OCI-LY7 (cell line): Measurements from ENCODE around the gene MIEF1. TPM values are rescaled to one million over a fixed set of nuclear protein-coding genes. Genes with fewer than 3 reads are reported as not detected.
A peak's percentile ranks its signal among the peaks of the same experiment; 100 is the strongest.

ENCODE experiments used
- BruUV-seq: library from RNA; stranded (reverse); fragments of 400-500 nt; replicated peaks from 2 replicates; lab custom pipeline; 2021; lab: Mats Ljungman, UMichigan
- CTCF ChIA-PET: fragments of 300-600 bp; sonication (Branson Sonifier 250); formaldehyde crosslinking; loops from one replicate; lab custom pipeline; 2022; ENCODE audit warnings: antibody characterized with exemption; ENCODE audit not compliant: unreplicated experiment; lab: Charles Lee
- POLR2A ChIA-PET: fragments of 300-600 bp; sonication (Branson Sonifier 250); formaldehyde crosslinking; loops from one replicate; lab custom pipeline; 2022; ENCODE audit warnings: antibody characterized with exemption; lab: Charles Lee
- DNase-seq: peaks from one replicate; pipeline ENCODE4 v3.0.0-alpha.2; 2015; ENCODE audit warnings: low spot score
- H2AFZ ChIP-seq: fragments of 200-600 bp; sonication (generic), shearing (Covaris generic); 2 replicates; pipeline ENCODE4 v1.6.1; 2014; ENCODE audit warnings: mild to moderate bottlenecking, antibody characterized with exemption, low read length, moderate library complexity
- H3K27ac ChIP-seq: fragments of 200-600 bp; sonication (generic); 2 replicates; pipeline ENCODE4 v1.5.1; 2014; ENCODE audit warnings: mixed run types, low read depth, mild to moderate bottlenecking, moderate library complexity, low read length, inconsistent platforms; ENCODE audit not compliant: poor library complexity, severe bottlenecking
- H3K36me3 ChIP-seq: fragments of 200-600 bp; sonication (generic); 2 replicates; pipeline ENCODE4 v1.6.1; 2014; ENCODE audit warnings: mild to moderate bottlenecking, antibody characterized with exemption, low read length, moderate library complexity, mixed read lengths; ENCODE audit not compliant: insufficient read depth
- H3K4me1 ChIP-seq: fragments of 200-600 bp; sonication (generic); 2 replicates; pipeline ENCODE4 v1.5.1; 2014; ENCODE audit warnings: mild to moderate bottlenecking, low read length; ENCODE audit not compliant: insufficient read depth, poor library complexity, severe bottlenecking
- H3K4me2 ChIP-seq: fragments of 200-600 bp; sonication (generic); 2 replicates; pipeline ENCODE4 v1.6.1; 2014; ENCODE audit warnings: mild to moderate bottlenecking, low read length
- H3K4me3 ChIP-seq: fragments of 200-600 bp; sonication (generic); 2 replicates; pipeline ENCODE4 v1.5.1; 2014; ENCODE audit warnings: mild to moderate bottlenecking, low read depth, low read length; ENCODE audit not compliant: poor library complexity, severe bottlenecking
- H3K79me2 ChIP-seq: fragments of 200-600 bp; sonication (generic); 2 replicates; pipeline ENCODE4 v1.6.1; 2016; ENCODE audit warnings: low read depth, mild to moderate bottlenecking, low read length, moderate library complexity, mixed read lengths; ENCODE audit not compliant: insufficient read depth
- H3K9me2 ChIP-seq: fragments of 200-600 bp; sonication (generic); 2 replicates; pipeline ENCODE4 v1.6.1; 2016; ENCODE audit warnings: mild to moderate bottlenecking, low read length, mixed read lengths; ENCODE audit not compliant: insufficient read depth
- H3K9me3 ChIP-seq: fragments of 200-600 bp; sonication (generic); 2 replicates; pipeline ENCODE4 v1.6.1; 2014; ENCODE audit warnings: mild to moderate bottlenecking, mixed run types, low read length, mixed read lengths
- H4K20me1 ChIP-seq: fragments of 200-600 bp; sonication (generic); 2 replicates; pipeline ENCODE4 v1.6.1; 2014; ENCODE audit warnings: mild to moderate bottlenecking, antibody characterized with exemption, low read length, moderate library complexity, mixed read lengths; ENCODE audit not compliant: insufficient read depth
- EZH2phosphoT487 ChIP-seq: fragments of 200-600 bp; sonication (generic); IDR thresholded peaks from 2 replicates; pipeline ENCODE4 v1.6.1; 2018; ENCODE audit warnings: low read depth, borderline replicate concordance, mild to moderate bottlenecking, mixed run types, antibody characterized with exemption, low read length, moderate library complexity, mixed read lengths
- intact Hi-C: fragments of 100-400 bp; cut with micrococcal nuclease; formaldehyde crosslinking; loops from one replicate; pipeline ENCODE4 v1.10.0; 2022; ENCODE audit not compliant: unreplicated experiment
- total RNA-seq, 2 experiments: library from RNA; depleted of rRNA in 1 of 2; stranded (reverse); fragments of >200 nt in 1 of 2; shearing (Covaris generic) in 1 of 2; gene quantifications; 2 replicates each; pipeline ENCODE4 v1.2.3, GENCODE V29; 2014 to 2022
- TF ChIP-seq, protein P1 (sequence below): fragments of 200-600 bp; sonication (generic); conservative IDR thresholded peaks from 2 replicates; pipeline ENCODE4 v1.5.1; 2014; ENCODE audit warnings: mild to moderate bottlenecking, antibody characterized with exemption, low read length, moderate library complexity, mixed read lengths

The MIEF1 gene
- total RNA-seq, 2 experiments from 2014 or later, result 32.5 to 55.0 TPM

DNA sequence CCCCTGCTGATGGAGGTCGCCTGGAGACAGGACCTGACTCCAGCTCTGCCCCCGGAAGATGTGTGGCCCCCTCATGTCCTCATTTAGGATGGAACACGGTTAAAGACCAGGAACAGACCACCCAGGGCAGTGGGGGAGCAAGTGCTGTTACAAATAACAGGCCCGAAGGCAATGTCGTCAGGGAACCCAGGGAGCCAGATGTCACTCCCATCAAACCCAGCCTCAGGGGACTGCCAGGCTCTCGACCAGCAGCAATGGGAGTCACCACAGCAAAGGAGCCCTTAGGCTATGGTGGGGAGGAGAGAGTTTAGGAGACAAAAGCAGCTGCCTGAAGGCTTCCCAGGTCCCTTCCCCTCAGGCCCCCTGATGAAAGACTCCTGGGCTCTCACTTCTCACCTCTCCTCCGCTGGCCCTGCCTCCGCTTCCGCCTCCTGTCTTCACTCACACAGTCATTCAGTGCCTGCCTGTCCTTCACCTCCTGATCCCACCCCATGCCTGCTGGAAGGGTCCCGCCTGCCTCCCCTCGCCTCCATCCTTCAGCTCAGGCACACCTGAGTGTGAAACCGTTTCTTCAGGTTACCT is 26.1 kb downstream of the MIEF1 start:
- peak overlapping the region; percentile 81 for H3K4me2 ChIP-seq
- no peak overlapping the region for H2AFZ ChIP-seq
- no peaks in the 10 kb centered on the region for H3K9me3 ChIP-seq
- intact Hi-C loops, result loop anchor here (2.0 to 5.0 kb wide), 6 partner anchors 81 to 376 kb away; partner anchors contain the start of genes CBX7, RPL3 and TAB1
- H3K79me2 ChIP-seq, result peaks cover 38% of the 10 kb centered on the region
- peaks cover 5% of the 10 kb centered on the region; the same call in 1 of the 2 replicates for H4K20me1 ChIP-seq
- no TSS peak for BruUV-seq
- peaks cover 88% of the 10 kb centered on the region for H3K4me1 ChIP-seq
- no peak for DNase-seq
- peak overlapping the region; percentile 95 for H3K27ac ChIP-seq
- H3K9me2 ChIP-seq, result no peaks in the 10 kb centered on the region
- TF ChIP-seq, protein P1, sequence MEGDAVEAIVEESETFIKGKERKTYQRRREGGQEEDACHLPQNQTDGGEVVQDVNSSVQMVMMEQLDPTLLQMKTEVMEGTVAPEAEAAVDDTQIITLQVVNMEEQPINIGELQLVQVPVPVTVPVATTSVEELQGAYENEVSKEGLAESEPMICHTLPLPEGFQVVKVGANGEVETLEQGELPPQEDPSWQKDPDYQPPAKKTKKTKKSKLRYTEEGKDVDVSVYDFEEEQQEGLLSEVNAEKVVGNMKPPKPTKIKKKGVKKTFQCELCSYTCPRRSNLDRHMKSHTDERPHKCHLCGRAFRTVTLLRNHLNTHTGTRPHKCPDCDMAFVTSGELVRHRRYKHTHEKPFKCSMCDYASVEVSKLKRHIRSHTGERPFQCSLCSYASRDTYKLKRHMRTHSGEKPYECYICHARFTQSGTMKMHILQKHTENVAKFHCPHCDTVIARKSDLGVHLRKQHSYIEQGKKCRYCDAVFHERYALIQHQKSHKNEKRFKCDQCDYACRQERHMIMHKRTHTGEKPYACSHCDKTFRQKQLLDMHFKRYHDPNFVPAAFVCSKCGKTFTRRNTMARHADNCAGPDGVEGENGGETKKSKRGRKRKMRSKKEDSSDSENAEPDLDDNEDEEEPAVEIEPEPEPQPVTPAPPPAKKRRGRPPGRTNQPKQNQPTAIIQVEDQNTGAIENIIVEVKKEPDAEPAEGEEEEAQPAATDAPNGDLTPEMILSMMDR, result no peak
- no peak for TF ChIP-seq EZH2phosphoT487
- POLR2A ChIA-PET, result interaction anchor here (1.1 to 1.7 kb wide), 5 partner anchors 8 to 179 kb away, joined by 3 to 14 read pairs (median 4); partner anchors contain the start of genes ATF4 and MIEF1
- H3K36me3 ChIP-seq, result peaks cover 70% of the 10 kb centered on the region
- peak overlapping the region; percentile 97 for H3K4me3 ChIP-seq
- CTCF ChIA-PET, result interaction anchor here (1.0 to 3.2 kb wide), 6 partner anchors 8 to 184 kb away, joined by 3 to 17 read pairs (median 4); partner anchors contain the start of gene ATF4

DNA sequence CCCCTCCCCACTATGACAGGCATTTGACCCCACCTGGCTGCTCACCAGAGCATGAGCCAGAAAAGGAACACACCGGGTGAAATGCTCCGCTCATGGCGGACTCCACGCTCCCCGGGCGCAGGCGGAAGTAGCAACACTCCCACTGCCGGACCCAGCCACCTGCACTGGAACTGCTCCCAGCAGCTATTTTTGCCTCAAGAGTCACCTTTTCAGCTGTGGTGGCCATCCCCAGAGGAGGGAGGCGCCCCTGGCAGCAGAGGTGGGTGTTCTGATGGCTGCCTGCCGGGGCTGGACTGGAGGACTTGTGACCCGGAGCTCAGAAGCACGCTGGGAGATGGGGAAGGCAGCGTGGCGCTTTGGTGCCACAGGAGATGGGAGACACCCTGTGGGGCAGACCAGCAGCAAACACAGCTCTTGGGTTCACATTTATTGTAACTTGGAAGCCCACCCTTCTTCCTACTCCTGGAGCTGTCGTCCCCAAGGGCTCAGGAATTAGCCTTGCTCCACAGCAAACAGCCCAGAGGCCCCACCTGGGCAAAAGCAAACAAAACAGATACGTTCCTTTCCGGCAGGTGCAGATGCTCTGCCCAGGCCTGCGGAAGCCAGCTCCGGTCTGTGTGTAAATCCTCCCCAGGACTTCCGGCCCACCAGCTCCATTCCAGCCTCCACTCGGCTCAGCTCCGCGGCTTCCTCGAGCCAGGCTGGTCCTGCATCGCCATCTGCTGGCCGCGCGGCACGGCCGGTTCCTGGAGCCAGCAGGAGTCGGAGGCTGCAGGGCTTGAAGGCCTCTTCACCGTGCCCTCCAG is 26.8 kb downstream of the MIEF1 start:
- Histone ChIP-seq H2AFZ (no peak overlapping the region), H3K4me3 (peak overlapping the region; percentile 97), H3K36me3 (peaks cover 63% of the 10 kb centered on the region), H3K9me2 (no peaks in the 10 kb centered on the region), H3K79me2 (peaks cover 32% of the 10 kb centered on the region), H3K27ac (peak overlapping the region; percentile 95), H3K9me3 (no peaks in the 10 kb centered on the region), H3K4me2 (peak overlapping the region; percentile 81), H4K20me1 (peaks cover 3% of the 10 kb centered on the region; the same call in 1 of the 2 replicates), H3K4me1 (peaks cover 87% of the 10 kb centered on the region)
- TSS peak; percentile 69 for BruUV-seq
- DNase-seq, result peak; percentile 96
- TF ChIP-seq, protein P1, result peak; percentile 97
- no peak for TF ChIP-seq EZH2phosphoT487
- CTCF ChIA-PET, result interaction anchor here (0.6 to 3.2 kb wide), 10 partner anchors 9 to 358 kb away, joined by 3 to 17 read pairs (median 4); partner anchors contain the start of gene ATF4
- POLR2A ChIA-PET, result interaction anchor here (0.6 to 1.7 kb wide), 7 partner anchors 9 to 515 kb away, joined by 3 to 14 read pairs (median 4); partner anchors contain the start of genes ATF4 and MIEF1
- intact Hi-C loops, result loop anchor here (1.0 to 5.0 kb wide), 7 partner anchors 36 to 377 kb away; partner anchors contain the start of genes CBX7, RPL3 and TAB1
